HEK293 (cell line): ENCODE data around the gene TRIM27.

Experiments
- BCL11B ChIP-seq: fragments of 450-650 bp; formaldehyde crosslinking; IDR thresholded peaks from 2 replicates; pipeline ENCODE4 v1.5.1; 2016; ENCODE audit warnings: low read depth, missing biosample characterization, missing genetic modification characterization
- FEZF1 ChIP-seq: fragments of 450-650 bp; formaldehyde crosslinking; IDR thresholded peaks from 2 replicates; pipeline ENCODE4 v1.5.1; 2016; ENCODE audit warnings: missing biosample characterization, missing genetic modification characterization
- HOXD13 ChIP-seq: sonication (generic); formaldehyde crosslinking; IDR thresholded peaks from 2 replicates; pipeline ENCODE4 v1.8.0; 2022; ENCODE audit warnings: missing genetic modification reagents, borderline replicate concordance
- IKZF3 ChIP-seq: fragments of 450-650 bp; IDR thresholded peaks from 2 replicates; pipeline ENCODE4 v1.5.0; 2018; ENCODE audit warnings: missing biosample characterization, mild to moderate bottlenecking, missing genetic modification characterization, moderate library complexity
- KLF8 ChIP-seq: fragments of 450-650 bp; formaldehyde crosslinking; IDR thresholded peaks from 2 replicates; pipeline ENCODE4 v1.5.1; 2016; ENCODE audit warnings: missing biosample characterization, missing genetic modification characterization
- KLF9 ChIP-seq: fragments of 450-650 bp; formaldehyde crosslinking; IDR thresholded peaks from 2 replicates; pipeline ENCODE4 v1.5.1; 2016; ENCODE audit warnings: missing biosample characterization, missing genetic modification characterization, low read depth
- SALL2 ChIP-seq: fragments of 450-650 bp; formaldehyde crosslinking; IDR thresholded peaks from 2 replicates; pipeline ENCODE4 v1.5.0; 2017; ENCODE audit warnings: missing biosample characterization, mild to moderate bottlenecking, missing genetic modification characterization, borderline replicate concordance
- SP3 ChIP-seq: fragments of 450-650 bp; formaldehyde crosslinking; IDR thresholded peaks from 2 replicates; pipeline ENCODE4 v1.5.1; 2016; ENCODE audit warnings: missing biosample characterization, missing genetic modification characterization
- ZFP69B ChIP-seq: fragments of 450-650 bp; formaldehyde crosslinking; IDR thresholded peaks from 2 replicates; pipeline ENCODE4 v1.5.1; 2016; ENCODE audit warnings: missing biosample characterization, missing genetic modification characterization
- ZIC2 ChIP-seq: fragments of 450-650 bp; formaldehyde crosslinking; IDR thresholded peaks from 2 replicates; pipeline ENCODE4 v1.5.1; 2016; ENCODE audit warnings: missing biosample characterization, missing genetic modification characterization
- ZNF10 ChIP-seq: fragments of 450-650 bp; formaldehyde crosslinking; IDR thresholded peaks from 2 replicates; pipeline ENCODE4 v1.5.1; 2017; ENCODE audit warnings: missing biosample characterization, missing genetic modification characterization
- ZNF175 ChIP-seq: fragments of 450-650 bp; formaldehyde crosslinking; IDR thresholded peaks from 2 replicates; pipeline ENCODE4 v1.5.1; 2016; ENCODE audit warnings: missing biosample characterization, missing genetic modification characterization
- ZNF19 ChIP-seq: fragments of 450-650 bp; formaldehyde crosslinking; IDR thresholded peaks from 2 replicates; pipeline ENCODE4; 2016; ENCODE audit warnings: missing biosample characterization, missing genetic modification characterization, low read depth
- ZNF37A ChIP-seq: fragments of 450-650 bp; IDR thresholded peaks from 2 replicates; pipeline ENCODE4 v1.5.1; 2018; ENCODE audit warnings: missing biosample characterization, missing genetic modification characterization
- ZNF48 ChIP-seq: fragments of 450-650 bp; formaldehyde crosslinking; IDR thresholded peaks from 2 replicates; pipeline ENCODE4 v1.5.1; 2016; ENCODE audit warnings: missing biosample characterization, missing genetic modification characterization
- ZNF521 ChIP-seq: fragments of 450-650 bp; formaldehyde crosslinking; IDR thresholded peaks from 2 replicates; pipeline ENCODE4 v1.5.1; 2017; ENCODE audit warnings: missing biosample characterization, mild to moderate bottlenecking, missing genetic modification characterization
- ZNF623 ChIP-seq: fragments of 450-650 bp; formaldehyde crosslinking; IDR thresholded peaks from 2 replicates; pipeline ENCODE4 v1.5.1; 2016; ENCODE audit warnings: missing biosample characterization, missing genetic modification characterization
- TF ChIP-seq, protein P1 (sequence below): fragments of 450-650 bp; formaldehyde crosslinking; IDR thresholded peaks from 2 replicates; pipeline ENCODE4 v1.5.1; 2016; ENCODE audit warnings: missing biosample characterization, missing genetic modification characterization
- TF ChIP-seq, protein P2 (sequence below): fragments of 450-650 bp; formaldehyde crosslinking; IDR thresholded peaks from 2 replicates; pipeline ENCODE4 v1.5.1; 2016; ENCODE audit warnings: missing biosample characterization, missing genetic modification characterization, low read depth
- TF ChIP-seq, protein P3 (sequence below): fragments of 450-650 bp; IDR thresholded peaks from 2 replicates; pipeline ENCODE4 v1.5.1; 2018; ENCODE audit warnings: missing biosample characterization, mild to moderate bottlenecking, missing genetic modification characterization
- TF ChIP-seq, protein P4 (sequence below): fragments of 450-650 bp; formaldehyde crosslinking; IDR thresholded peaks from 2 replicates; pipeline ENCODE4 v1.5.1; 2016; ENCODE audit warnings: missing biosample characterization, missing genetic modification characterization
- TF ChIP-seq, protein P5 (sequence below): fragments of 450-650 bp; formaldehyde crosslinking; IDR thresholded peaks from 2 replicates; pipeline ENCODE4 v1.5.1; 2016; ENCODE audit warnings: missing biosample characterization, missing genetic modification characterization
- TF ChIP-seq, protein P6 (sequence below): fragments of 450-650 bp; formaldehyde crosslinking; IDR thresholded peaks from 2 replicates; pipeline ENCODE4 v1.5.1; 2016; ENCODE audit warnings: missing biosample characterization, missing genetic modification characterization

The TRIM27 gene

GRCh38 chr6:28940858-28941683 lies 17.3 kb upstream of the TRIM27 start (continued):
- TF ChIP-seq ZNF521 (tag by site-specific recombination): no peak
- TF ChIP-seq ZNF10 (tag by site-specific recombination): no peak
- no peak for TF ChIP-seq ZIC2 (tag by site-specific recombination)
- TF ChIP-seq KLF9: peak; percentile 16; the same call in 1 of the 2 replicates
- TF ChIP-seq, protein P1, sequence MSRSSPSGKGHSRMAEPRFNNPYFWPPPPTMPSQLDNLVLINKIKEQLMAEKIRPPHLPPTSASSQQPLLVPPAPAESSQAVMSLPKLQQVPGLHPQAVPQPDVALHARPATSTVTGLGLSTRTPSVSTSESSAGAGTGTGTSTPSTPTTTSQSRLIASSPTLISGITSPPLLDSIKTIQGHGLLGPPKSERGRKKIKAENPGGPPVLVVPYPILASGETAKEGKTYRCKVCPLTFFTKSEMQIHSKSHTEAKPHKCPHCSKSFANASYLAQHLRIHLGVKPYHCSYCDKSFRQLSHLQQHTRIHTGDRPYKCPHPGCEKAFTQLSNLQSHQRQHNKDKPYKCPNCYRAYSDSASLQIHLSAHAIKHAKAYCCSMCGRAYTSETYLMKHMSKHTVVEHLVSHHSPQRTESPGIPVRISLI (tag by site-specific recombination): no peak
- TF ChIP-seq, protein P2, sequence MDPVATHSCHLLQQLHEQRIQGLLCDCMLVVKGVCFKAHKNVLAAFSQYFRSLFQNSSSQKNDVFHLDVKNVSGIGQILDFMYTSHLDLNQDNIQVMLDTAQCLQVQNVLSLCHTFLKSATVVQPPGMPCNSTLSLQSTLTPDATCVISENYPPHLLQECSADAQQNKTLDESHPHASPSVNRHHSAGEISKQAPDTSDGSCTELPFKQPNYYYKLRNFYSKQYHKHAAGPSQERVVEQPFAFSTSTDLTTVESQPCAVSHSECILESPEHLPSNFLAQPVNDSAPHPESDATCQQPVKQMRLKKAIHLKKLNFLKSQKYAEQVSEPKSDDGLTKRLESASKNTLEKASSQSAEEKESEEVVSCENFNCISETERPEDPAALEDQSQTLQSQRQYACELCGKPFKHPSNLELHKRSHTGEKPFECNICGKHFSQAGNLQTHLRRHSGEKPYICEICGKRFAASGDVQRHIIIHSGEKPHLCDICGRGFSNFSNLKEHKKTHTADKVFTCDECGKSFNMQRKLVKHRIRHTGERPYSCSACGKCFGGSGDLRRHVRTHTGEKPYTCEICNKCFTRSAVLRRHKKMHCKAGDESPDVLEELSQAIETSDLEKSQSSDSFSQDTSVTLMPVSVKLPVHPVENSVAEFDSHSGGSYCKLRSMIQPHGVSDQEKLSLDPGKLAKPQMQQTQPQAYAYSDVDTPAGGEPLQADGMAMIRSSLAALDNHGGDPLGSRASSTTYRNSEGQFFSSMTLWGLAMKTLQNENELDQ (tag by site-specific recombination): no peak
- no peak for TF ChIP-seq HOXD13
- peak; percentile 70 for TF ChIP-seq FEZF1 (tag by site-specific recombination)
- TF ChIP-seq BCL11B (tag by site-specific recombination): peak; percentile 13; the same call in 1 of the 2 replicates
- no peak for TF ChIP-seq SALL2 (tag by site-specific recombination)
- TF ChIP-seq, protein P3, sequence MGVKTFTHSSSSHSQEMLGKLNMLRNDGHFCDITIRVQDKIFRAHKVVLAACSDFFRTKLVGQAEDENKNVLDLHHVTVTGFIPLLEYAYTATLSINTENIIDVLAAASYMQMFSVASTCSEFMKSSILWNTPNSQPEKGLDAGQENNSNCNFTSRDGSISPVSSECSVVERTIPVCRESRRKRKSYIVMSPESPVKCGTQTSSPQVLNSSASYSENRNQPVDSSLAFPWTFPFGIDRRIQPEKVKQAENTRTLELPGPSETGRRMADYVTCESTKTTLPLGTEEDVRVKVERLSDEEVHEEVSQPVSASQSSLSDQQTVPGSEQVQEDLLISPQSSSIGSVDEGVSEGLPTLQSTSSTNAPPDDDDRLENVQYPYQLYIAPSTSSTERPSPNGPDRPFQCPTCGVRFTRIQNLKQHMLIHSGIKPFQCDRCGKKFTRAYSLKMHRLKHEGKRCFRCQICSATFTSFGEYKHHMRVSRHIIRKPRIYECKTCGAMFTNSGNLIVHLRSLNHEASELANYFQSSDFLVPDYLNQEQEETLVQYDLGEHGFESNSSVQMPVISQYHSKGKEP (tag by site-specific recombination): peak; percentile 61
- TF ChIP-seq, protein P4, sequence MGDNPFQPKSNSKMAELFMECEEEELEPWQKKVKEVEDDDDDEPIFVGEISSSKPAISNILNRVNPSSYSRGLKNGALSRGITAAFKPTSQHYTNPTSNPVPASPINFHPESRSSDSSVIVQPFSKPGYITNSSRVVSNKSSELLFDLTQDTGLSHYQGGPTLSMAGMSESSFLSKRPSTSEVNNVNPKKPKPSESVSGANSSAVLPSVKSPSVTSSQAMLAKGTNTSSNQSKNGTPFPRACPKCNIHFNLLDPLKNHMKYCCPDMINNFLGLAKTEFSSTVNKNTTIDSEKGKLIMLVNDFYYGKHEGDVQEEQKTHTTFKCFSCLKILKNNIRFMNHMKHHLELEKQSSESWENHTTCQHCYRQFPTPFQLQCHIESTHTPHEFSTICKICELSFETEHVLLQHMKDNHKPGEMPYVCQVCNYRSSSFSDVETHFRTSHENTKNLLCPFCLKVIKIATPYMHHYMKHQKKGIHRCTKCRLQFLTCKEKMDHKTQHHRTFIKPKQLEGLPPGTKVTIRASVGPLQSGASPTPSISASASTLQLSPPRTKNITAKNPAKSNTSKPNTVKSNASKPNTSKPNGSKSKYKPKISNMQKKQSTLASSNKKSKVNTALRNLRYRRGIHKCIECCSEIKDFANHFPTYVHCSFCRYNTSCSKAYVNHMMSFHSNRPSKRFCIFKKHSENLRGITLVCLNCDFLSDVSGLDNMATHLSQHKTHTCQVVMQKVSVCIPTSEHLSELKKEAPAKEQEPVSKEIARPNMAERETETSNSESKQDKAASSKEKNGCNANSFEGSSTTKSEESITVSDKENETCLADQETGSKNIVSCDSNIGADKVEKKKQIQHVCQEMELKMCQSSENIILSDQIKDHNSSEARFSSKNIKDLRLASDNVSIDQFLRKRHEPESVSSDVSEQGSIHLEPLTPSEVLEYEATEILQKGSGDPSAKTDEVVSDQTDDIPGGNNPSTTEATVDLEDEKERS (tag by site-specific recombination): peak; percentile 48; the same call in 1 of the 2 replicates
- TF ChIP-seq IKZF3: no peak
- TF ChIP-seq KLF8 (tag by site-specific recombination): peak; percentile 63
- no peak for TF ChIP-seq ZNF19 (tag by site-specific recombination)
- TF ChIP-seq, protein P5, sequence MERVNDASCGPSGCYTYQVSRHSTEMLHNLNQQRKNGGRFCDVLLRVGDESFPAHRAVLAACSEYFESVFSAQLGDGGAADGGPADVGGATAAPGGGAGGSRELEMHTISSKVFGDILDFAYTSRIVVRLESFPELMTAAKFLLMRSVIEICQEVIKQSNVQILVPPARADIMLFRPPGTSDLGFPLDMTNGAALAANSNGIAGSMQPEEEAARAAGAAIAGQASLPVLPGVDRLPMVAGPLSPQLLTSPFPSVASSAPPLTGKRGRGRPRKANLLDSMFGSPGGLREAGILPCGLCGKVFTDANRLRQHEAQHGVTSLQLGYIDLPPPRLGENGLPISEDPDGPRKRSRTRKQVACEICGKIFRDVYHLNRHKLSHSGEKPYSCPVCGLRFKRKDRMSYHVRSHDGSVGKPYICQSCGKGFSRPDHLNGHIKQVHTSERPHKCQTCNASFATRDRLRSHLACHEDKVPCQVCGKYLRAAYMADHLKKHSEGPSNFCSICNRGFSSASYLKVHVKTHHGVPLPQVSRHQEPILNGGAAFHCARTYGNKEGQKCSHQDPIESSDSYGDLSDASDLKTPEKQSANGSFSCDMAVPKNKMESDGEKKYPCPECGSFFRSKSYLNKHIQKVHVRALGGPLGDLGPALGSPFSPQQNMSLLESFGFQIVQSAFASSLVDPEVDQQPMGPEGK: peak; percentile 36
- TF ChIP-seq, protein P6, sequence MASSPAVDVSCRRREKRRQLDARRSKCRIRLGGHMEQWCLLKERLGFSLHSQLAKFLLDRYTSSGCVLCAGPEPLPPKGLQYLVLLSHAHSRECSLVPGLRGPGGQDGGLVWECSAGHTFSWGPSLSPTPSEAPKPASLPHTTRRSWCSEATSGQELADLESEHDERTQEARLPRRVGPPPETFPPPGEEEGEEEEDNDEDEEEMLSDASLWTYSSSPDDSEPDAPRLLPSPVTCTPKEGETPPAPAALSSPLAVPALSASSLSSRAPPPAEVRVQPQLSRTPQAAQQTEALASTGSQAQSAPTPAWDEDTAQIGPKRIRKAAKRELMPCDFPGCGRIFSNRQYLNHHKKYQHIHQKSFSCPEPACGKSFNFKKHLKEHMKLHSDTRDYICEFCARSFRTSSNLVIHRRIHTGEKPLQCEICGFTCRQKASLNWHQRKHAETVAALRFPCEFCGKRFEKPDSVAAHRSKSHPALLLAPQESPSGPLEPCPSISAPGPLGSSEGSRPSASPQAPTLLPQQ (tag by site-specific recombination): peak; percentile 73
- peak; percentile 70 for TF ChIP-seq ZFP69B (tag by site-specific recombination)
- no peak for TF ChIP-seq SP3 (tag by site-specific recombination)
- TF ChIP-seq ZNF48 (tag by site-specific recombination): no peak
- TF ChIP-seq ZNF175 (tag by site-specific recombination): no peak
- 0 out of 2 replicates have a peak, but pooled peaks have one; percentile 47 for TF ChIP-seq ZNF37A (tag by site-specific recombination)
- TF ChIP-seq ZNF623: peak; percentile 14; the same call in 1 of the 2 replicates
